ENCODE results near the gene LAMTOR4. TPM values are rescaled to one million over a fixed set of nuclear protein-coding genes. Genes with fewer than 3 reads are reported as not detected.

LAMTOR4 gene
- polyA plus RNA-seq, 1 donor, result 91.2 TPM

DNA sequence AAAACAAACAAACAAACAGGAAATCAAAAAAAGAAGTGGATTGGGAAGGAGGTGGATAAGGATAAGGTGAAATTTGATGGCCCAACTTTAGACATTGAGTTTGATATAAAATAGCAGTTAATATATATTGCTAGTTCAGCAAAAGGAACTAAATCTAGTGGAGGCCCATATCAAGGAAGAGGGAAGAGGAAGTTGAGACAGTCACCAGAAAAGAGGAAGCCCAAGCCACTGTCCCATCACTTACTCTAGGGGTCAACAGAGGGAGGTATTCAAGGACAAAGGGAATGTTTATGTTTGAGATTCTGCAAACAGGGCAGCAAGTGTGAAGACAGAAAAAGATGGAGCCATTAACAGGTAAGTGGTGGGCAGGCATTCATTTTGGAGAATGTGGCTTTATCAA lies 3.7 kb downstream of the LAMTOR4 start:
- DNase-seq, result no peak

DNA sequence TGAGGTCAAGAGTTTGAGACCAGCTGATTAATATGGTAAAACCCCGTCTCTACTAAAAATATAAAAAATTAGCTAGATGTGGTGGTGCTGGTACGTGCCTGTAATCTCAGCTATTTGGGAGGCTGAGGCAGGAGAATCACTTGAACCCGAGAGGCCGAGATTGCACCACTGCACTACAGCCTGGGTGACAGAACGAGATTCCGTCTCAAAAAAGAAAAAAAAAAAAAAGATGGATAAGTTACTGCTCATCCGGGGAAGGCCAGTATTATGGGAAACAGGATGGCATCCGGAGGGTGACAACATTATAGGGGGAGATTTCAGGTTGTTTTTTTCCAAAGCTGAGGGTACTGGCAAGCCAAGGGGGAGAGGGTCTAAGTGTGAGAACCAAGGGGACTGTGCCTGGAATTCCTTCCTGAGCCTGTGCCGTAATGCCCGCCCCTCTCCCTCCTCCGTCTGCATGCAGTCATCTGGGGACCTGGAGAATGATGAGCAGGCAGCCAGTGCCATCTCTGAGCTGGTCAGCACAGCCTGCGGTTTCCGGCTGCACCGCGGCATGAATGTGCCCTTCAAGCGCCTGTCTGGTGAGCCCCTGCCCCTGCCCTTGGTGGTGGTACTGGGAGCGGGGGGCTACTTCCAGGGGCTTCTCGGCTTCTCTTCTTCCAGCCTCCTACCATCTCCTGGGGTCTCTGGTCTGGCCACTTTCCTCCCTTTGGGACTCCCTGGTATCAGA lies 4.4 kb downstream of the LAMTOR4 start:
- DNase-seq, result no peak

DNA sequence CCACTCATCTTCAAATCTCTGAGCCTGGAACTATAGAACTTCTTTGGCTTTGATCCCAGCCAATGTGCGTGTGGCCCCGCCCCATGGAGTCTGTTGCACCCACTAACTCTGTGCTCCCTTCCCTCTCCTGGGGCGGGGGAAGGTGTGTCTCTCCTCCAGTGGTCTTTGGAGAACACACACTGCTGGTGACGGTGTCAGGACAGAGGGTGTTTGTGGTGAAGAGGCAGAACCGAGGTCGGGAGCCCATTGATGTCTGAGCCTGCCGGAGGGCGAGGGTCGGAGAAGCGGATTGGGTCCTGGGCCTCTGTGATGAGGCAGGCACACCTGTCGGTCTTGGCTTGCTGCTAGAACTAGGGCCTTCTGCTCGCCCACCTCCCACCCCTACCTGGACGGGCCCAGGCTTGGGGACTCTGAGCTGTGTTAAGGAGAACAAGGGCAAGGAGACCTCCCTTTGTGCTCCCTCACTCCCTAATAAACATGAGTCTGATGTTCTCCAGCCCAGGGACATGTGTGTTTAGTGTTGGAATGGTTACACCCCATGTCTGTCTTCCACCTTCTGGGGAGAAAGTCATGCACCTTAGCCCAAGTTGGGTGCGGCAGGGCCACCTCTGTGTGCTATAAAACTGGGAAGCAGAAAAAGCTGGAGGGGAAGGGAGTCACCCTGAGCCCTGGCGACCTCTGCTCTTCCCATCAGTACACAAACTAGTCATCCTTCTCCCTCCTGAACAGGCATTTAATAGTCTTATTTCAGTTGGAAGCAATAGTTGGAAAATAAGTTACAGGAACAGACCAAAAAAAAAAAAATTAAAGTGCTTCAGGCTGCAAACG lies 5.2 kb downstream of the LAMTOR4 start:
- DNase-seq, result no peak

DNA sequence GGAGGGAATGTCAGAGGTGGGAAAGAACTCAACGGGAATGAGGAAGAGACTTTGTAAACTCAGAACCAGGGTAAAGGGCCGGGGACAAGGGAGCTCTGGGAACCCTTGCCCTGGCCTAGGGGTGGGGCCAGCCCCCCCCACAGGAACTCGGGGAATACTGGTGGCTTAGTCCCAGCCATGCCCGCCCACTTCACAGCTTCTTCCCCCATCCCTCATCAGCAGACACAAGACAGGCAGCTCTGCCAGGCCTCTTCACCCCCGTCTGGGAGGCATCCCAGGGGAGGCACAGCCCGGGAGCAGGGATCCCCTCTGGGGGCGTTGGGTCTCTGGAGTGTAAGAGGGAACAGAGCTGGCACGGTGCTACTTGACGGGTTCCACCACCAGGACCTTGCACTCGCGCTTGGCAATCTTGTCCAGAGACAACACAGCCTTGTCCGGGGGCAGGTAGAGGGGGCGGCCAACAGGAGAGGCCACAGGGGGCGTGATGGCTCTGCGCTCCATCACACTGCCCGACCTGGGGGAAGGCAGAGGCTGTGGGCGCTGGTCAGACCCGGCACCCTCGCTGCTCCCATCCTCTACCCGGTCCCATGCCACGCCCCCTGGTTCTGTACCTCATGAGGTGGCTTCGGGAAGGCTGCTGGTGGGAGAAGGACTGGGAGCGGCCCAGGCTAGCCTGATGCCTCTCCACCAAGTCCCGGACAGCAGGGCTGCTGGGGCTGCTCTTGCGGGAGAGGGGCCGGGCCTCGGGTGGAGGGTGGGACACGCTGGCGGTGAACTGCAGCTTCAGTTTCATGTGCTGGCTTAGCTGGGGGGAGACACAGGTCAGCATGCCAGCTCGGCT lies 6.2 kb downstream of the LAMTOR4 start:
- no peak for DNase-seq

DNA sequence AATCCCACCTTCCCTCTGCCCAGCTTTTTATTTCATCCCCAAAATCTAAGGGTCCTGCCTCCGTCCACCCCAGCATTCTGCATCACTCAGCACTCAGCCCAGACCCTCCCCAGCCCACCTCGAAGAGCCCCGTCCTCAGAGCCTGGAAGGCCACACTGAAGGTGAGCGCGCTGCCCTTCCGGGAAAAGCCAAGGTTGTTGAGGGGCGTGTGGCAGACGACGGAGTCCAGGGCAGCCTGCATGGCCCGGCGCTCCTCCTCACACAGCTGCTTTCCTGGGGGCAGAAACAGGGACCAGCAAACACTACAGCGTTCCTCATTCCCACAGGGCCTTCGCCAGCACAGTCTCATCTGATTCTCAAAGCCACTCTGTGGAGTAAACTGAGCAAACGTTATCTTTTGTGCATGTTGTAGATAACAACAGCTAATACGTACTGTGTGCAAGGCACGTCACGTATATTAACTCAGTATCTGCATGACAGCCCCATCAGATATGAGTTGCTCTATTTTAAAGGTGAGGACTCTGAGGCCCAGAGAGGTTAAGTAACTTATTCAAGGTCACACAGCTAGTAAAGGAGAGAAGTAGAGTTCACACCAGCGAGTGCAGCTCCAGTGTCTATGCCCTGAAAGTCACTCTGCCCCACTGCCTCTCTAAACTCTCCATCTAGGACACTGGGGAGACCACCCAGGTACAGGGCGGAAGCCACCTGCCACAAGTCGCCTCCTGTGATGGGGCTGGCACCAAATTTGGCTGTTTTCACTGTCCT lies 7.0 kb downstream of the LAMTOR4 start:
- no peak for DNase-seq

DNA sequence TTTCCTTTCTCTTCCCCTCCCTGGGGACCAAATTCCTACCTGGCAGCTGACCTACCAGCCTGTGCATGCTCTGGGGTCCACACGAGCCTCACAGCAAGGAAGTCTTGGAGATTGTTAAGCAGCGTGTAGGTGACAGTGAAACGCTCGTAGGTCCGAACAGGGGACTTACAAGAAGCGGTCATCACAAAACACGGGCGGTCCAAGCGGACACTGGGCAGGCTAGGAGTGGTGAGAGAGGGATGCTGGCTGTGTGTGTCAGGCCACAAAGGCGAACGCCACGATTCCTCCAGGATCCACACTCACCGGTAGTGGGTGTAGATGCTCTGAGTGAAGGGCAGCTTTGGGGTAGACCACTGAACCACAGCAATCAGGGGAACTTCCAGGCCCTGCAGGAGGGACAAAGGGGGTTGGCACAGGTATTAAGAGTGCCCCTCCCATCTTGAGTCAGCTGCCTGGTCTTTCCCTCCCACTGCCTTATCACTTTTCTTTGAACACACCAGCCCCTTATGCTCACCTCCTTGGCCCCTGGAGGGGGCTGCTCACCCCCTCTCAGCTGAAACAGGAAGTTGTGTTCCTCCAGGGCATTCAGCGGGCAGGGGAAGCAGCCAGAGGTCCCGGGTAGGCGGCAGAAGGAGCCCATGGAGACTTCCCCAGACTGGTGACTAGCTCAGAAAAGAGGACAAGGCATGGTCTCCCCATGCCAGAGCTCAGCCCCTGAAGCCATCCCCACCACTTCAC lies 7.8 kb downstream of the LAMTOR4 start:
- DNase-seq, result no peak

DNA sequence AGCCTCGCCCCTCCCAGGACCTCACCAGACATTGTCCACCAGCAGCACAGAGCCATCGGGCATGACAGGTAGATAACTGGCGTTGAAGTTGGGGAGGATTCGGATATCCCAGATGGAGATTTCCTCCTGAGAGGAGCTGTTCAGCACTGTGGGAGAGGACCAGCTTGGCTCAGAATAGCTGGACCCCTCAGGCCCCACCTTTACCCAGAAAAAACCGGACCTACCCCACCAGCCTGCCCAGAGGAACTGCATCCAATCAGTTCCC lies 8.3 kb downstream of the LAMTOR4 start:
- no peak for DNase-seq

DNA sequence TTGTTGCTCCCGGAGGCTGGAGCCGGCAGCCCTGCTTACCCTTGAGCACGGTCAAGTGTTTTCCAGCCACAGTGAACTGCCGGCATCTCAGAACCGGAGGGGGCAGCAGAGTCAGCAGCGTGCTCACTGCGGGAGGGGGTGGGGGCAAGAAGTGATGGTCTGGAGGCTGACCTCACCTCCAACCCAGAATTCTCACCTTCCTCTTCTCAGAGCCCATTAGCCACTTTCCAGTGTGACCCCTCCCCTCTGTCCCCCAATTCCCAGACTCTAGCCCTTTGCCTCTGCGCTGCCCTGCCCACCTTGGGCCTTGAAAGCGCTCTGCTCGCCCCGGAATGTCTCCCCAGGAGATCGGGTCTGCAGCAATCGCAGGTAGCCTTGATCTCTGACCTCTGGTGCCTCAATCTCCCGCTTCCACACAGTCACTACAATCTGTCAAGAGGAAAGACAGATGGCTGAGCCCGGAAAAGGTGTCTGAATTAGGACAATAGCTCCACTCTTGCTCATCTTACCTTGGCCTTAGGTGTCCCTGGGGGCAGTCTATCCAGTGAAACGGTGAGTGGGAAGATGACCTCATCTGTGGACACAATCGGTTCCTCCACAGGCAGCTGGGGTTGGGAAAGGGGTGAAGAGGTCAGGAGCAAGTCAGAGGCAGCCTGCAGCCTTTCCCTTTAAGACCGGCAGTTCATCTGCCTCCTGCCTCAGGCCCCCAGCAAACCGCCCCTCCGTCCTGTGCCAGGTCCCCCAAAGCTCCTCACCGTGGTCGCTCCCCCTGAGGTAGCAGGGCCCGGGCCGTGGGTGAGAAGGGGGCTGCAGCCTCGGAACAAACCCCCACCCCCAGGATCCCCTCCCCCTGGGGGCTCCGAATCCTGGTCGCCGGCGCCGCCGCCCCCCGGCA lies 8.9 kb downstream of the LAMTOR4 start:
- DNase-seq, result no peak

DNA sequence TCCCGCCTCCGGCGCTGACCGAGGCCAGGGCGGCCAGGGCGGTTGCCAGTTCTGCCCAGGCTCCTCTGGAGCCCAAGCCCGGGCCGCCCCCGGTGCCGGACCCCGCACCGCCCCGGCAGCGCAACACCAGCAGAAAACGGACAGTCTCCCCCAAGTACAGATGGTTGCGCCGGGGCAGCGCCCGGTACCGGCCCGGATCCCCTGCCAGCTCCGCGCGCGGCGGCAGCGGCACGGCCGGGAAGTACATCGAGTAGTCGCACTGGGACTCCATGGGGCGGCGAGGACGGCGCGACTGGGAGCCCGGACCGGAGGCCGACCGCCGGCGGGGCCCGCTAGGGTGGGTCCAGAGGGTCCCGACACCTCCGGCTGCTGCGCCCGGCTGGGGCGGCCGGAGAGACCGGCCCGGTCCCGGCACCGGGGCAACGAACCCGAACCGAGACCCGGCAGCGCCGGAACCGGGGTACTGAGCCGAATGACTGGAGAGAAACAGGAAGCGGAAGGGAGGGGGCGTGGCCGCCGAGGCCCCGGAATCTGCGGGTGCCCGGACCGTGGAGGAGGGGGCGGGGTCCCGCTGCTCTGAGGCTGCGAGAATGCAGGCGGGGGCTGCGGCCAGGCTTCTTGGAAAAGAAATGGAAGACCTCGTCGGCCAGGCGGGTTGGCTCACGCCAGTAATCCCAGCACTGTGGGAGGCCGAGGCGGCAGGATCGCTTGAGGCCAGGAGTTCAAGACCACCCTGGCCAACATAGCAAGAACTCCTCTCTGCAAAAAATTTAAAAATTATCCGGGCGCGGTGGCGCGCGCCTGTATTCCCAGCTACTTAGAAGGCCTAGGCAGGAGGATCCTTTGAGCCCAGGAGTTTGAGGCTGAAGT lies 9.7 kb downstream of the LAMTOR4 start, which contains the start of gene TRAPPC14:
TSS of gene TRAPPC14 (minus strand) at position 495 of the 870 bp plus-strand sequence. CDS start at position 271, 224 bp downstream.
- DNase-seq, result peak; percentile 92

DNA sequence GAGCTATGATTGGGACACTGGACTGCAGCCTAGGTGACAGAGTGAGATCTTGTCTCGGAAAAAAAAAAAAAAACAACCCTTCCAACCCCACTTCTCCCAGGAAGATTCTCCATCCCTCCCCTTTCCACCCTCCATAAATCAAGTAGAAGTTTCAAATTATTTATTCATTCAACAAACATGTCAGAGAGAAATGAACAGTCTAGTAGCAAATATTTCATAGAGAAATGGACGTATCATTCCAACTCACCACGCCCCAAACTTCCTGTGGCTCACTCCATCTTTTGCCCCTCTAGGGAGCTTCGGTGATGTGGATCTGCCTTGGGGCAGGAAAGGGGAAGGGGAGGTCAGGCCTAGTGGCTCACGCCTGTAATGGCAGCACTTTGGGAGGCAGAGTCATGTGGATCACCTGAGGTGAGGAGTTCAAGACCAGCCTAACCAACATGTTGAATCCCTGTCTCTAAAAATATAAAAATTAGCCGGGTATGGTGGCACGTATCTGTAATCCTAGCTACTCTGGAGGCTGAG lies 10.4 kb downstream of the LAMTOR4 start:
- DNase-seq, result no peak

DNA sequence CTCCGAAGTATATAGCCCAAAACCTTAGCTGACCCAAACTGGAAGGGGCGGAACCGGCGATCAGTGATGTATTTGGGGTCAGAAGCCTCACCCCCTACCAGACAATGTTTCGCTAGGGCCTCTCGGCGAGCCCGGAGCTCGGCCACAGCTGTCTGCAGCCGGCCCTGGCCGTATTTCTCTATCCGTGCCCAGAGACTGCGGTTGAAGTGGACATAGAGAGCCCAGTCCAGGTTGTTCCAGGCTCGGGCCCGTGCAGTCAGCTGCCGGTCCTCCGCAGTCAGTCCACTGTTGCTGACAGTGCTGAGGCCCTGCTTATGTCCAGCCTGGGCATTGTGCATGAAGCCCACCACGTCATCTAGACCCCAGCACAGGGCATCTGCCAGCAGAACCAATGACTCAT lies 11.3 kb downstream of the LAMTOR4 start:
- DNase-seq, result no peak

DNA sequence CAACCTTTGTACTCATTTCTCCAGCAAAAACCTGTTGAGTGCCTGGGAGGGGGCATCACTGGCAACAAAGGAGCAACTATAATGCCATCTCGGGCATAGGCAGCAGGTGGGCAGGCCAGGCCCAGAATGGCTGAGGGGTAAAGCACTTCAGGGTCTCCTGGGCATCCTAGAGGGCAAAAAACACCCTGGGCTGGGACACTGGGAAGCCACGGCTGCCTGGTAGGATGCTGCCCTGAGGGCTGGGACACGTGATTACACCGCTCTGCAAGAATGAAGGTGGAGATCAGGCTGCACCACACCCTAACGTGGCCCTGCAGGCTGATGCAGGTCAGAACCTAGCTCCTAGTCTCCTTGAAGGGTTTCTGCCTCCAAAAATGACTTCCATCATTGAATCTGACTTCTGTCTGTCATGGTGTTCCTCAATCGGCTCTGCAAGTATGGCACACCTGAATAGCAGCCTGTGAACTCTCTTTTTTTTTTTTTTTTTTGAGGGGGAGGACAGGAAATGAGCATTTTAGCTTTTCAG lies 14.4 kb downstream of the LAMTOR4 start:
- DNase-seq, result no peak

DNA sequence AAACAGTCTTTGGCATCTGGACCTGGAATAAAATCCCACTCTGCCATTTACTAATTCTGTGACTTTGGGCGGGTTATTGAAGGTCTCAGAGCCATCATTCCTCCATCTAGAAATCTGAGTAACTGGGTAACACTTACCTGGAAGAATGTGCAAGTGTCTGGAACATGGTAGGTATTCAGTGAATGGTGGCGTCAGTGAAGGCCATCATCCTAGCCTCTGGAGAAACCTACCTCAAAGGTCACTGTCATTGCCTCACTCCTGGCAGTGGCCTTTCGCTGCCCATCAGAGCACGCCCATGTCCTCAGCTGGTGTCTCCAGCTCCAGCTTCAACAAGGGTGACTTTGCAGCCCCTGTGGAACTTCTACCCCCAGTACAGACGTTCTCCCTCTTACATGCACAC lies 15.2 kb downstream of the LAMTOR4 start:
- no peak for DNase-seq

DNA sequence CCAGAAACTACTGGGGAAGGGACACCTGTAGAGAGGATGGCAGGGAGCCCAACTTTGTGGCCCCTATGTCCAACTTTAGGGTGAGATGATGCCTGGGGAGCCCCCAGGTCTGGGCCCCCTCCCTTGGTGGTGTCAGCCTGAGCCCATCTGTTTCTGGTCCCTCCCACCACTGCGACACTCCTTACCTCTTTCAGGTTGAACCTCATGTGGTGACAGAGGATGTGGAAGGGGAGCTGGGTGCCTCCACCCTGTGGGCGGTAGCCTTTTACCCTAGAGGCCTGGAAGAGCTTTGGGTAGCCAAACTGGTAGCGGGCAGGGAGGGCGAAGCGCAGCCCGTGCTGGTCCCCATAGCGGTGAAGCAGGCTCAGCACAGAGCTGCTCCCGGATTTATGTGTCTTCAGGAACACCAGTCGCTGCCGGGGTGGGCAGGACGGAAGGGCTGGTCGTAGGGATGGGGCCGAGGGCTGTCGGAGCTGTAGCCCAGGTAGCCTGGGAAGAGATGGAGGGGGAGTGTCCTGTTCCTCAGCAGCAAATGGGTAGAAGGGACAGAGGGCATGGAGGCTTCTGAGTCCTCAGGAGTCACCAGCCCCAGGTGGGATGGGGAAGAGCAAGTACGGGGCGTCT lies 17.7 kb downstream of the LAMTOR4 start:
- no peak for DNase-seq

DNA sequence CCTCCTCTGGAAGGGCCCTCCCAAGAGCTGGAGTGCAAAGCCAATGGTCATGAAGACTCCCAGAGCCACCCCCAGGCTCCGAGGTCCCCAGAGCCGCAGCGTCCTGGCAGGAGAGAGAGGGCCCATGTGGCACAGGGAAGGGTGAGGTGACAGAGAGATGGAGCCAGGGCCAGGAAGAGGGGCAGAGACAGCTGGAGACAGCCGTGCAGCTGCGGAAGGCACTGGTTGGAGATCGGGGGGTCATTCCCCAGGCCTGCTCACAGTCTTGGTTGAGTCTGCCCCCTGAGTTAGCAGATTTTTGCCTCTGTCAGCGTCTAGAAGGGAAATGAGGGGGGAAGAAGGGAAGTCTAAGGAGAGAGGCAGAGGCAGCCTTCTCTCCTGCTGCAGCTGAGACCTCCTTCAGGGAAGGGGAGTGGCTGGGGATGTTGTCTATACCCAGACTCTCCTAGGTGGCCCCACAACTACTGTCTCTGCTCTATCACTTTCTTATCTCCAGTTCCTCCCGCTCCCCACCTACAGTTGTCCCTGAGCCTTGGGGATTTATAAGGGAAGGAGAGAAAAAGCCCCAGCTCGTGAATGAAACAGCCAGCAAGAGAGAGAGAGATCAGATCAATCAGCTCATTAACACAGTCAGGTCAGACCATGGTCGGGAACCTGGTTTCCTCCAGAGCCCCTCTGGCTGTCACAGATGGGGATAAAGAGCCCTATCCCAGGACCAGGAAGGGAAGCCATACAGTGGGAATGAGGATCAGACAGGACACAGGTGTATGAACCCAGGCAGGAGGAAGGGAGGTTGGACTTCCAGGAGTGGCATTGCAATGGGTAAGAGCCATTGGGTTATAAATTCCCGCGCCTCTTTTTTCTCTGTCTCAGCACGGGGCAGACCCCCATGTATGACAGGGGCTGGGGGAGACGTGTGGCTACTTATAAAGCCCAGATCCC lies 18.5 kb downstream of the LAMTOR4 start:
- no peak for DNase-seq

DNA sequence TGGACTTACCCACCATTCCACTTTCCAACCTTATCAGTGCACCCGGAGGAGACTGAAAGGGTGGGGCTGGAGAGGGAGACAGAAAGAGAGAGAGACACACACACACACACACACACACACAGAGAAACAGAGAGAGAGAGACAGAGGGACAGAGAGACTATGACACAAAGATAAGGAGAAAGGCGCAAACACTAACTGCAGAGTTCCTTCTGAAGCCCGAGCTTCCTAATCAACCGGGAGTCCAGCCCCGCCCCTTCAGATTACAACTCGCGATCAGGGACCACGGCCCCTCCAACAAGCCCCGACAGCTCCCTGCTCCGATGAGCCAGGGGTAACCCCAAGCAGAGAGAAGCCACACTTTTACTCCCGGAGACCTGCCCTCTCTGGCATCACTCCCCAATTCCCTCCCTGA lies 19.2 kb downstream of the LAMTOR4 start:
- no peak for DNase-seq

All from left kidney (tissue), 2 donors.